IPS-20b (cell line): ENCODE data around the gene SAT1.

ENCODE experiments used
- H3K27ac ChIP-seq: one replicate; pipeline ENCODE4 v1.5.1; 2013; ENCODE audit warnings: low read length
- H3K27me3 ChIP-seq: 2 replicates; pipeline ENCODE4 v1.6.1; 2013; ENCODE audit warnings: mild to moderate bottlenecking, low read length, inconsistent platforms; ENCODE audit not compliant: insufficient read depth
- H3K36me3 ChIP-seq: 2 replicates; pipeline ENCODE4 v1.6.1; 2013; ENCODE audit warnings: low read depth, mild to moderate bottlenecking, inconsistent platforms, low read length, moderate library complexity; ENCODE audit not compliant: insufficient read depth
- H3K4me1 ChIP-seq: 2 replicates; pipeline ENCODE4 v1.6.1; 2013; ENCODE audit warnings: mild to moderate bottlenecking, control low read depth, inconsistent platforms, low read length, moderate library complexity; ENCODE audit not compliant: insufficient read depth
- H3K4me3 ChIP-seq: 2 replicates; pipeline ENCODE4 v1.5.1; 2013; ENCODE audit warnings: mild to moderate bottlenecking, low read length, inconsistent platforms
- H3K9ac ChIP-seq: 2 replicates; pipeline ENCODE4 v1.6.1; 2013; ENCODE audit warnings: low read depth, mild to moderate bottlenecking, inconsistent platforms, low read length, moderate library complexity
- H3K9me3 ChIP-seq: 2 replicates; pipeline ENCODE4 v1.6.1; 2013; ENCODE audit warnings: mild to moderate bottlenecking, low read depth, low read length, inconsistent platforms; ENCODE audit not compliant: insufficient read depth

Gene SAT1

DNA sequence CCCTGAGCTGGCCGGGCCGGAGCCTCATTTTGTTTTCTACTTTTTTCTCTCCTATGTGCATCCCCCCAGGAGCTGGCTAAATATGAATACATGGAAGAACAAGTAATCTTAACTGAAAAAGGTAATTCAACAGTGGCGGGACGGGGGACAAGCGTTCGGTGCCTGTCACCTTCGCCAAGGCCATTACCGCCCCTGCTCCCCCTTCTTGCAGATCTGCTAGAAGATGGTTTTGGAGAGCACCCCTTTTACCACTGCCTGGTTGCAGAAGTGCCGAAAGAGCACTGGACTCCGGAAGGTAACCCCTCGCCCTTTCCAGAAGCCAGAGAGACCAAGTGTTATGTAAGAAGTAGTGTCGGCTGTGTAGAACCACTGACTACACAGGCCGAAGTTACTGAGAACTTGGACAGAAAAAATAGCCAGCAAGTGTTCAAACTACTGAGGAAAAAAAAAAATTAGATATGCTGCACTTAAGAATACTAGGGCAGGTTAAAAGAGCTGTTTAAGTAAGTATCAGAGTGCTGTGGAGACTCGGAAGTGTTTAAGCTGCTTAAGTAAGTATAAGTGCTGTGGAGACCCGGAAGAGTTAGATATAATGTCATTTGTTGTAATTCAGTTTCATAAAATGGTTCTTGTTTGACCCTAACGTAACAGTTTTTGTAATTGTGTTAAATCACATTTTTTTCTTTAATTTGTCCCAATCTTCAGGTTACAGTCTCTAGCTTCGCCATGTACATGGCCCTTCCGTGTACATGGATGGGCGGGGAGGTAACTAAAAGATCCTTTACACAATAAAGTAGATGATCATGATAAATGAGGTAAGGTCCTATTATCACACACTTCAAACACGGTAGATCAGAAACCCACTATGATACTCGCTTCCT lies 856 bp downstream of the SAT1 start:
- H3K9me3 ChIP-seq, result no peaks in the 10 kb centered on the region
- no peaks in the 10 kb centered on the region for H3K27me3 ChIP-seq
- H3K27ac ChIP-seq, result no peak overlapping the region
- H3K4me3 ChIP-seq, result peak overlapping the region; percentile 88
- H3K9ac ChIP-seq, result peak overlapping the region; percentile 59; the same call in 1 of the 2 replicates
- peaks cover 4% of the 10 kb centered on the region for H3K36me3 ChIP-seq
- peaks cover 8% of the 10 kb centered on the region; the same call in 1 of the 2 replicates for H3K4me1 ChIP-seq

DNA sequence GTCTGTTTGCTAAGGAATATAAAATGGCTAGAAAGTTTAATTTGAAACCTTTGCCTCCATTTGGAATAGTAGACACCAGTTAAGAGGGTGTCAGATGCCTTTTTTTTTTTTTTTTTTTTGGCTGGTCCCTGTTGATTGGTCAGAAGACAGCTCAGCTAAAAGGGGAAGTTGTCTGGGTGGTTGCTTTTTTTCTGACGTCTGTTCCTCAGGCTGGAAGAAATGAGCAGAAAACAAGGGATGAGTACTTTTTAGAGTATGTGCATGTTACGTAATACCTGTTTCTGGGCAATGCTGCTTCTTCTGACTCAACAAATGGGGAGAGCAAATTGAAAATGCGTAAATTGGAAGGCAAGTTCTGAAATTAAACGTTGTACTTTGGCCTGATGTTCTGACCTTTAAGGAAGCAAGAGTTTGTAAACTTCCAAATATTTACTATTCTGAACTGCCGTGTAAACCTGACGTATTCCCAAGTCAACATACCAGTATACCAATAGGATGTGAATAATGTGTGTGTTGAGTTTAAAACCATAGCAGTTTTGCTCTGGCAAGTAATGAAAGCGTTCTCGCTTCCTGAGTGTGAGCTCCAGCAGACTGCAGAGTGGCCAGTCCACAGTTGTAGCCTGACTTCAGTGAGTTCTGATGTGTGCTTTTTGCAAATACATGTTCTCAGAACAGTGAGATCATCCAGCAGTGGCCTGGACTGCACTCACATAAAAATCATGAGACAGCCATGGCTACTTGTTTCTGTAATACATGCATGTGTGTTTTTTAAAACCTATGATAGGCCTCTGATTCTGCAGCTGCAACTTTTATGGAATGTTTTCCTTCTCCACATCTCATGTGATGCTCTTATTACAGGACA lies 1.7 kb downstream of the SAT1 start:
- peaks cover 8% of the 10 kb centered on the region; the same call in 1 of the 2 replicates for H3K4me1 ChIP-seq
- H3K9ac ChIP-seq, result no peak overlapping the region
- H3K4me3 ChIP-seq, result peak overlapping the region; percentile 88; the same call in 1 of the 2 replicates
- H3K9me3 ChIP-seq, result no peaks in the 10 kb centered on the region
- no peaks in the 10 kb centered on the region for H3K27me3 ChIP-seq
- H3K27ac ChIP-seq, result no peak overlapping the region
- peaks cover 4% of the 10 kb centered on the region for H3K36me3 ChIP-seq

DNA sequence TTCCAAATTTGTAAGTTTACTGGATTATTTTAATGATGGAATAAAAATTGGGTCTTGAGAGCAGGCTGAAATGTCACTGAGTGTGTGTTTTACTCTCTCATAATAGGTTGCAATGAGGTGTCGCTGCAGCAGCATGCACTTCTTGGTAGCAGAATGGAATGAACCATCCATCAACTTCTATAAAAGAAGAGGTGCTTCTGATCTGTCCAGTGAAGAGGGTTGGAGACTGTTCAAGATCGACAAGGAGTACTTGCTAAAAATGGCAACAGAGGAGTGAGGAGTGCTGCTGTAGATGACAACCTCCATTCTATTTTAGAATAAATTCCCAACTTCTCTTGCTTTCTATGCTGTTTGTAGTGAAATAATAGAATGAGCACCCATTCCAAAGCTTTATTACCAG lies 2.6 kb downstream of the SAT1 start:
- Histone ChIP-seq H3K4me1 (peaks cover 8% of the 10 kb centered on the region; the same call in 1 of the 2 replicates), H3K9me3 (no peaks in the 10 kb centered on the region), H3K27me3 (no peaks in the 10 kb centered on the region), H3K9ac (no peak overlapping the region), H3K27ac (no peak overlapping the region), H3K4me3 (no peak overlapping the region), H3K36me3 (peaks cover 4% of the 10 kb centered on the region)

DNA sequence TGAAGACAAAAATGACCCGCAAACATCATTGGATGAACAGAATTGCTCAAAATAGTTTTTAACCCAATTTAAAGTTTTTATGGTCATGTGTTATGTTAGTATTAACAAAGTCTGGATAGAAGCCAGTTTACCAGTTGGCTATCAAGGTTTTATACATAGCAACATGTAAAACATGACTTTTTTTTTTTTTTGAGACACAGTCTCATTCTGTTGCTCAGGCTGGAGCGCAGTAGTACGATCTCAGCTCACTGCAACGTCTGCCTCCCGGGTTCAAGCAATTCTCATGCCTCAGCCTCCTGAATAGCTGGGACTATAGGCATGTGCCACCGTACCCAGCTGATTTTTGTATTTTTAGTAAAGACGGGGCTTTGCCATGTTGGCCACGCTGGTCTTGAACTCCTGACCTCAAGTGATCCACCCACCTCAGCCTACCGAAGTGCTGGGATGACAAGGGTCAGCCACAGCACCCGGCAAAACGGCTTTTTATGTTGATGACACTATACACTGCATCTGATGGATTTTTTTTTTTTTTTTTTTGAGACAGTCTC lies 3.4 kb downstream of the SAT1 start:
- Histone ChIP-seq H3K27ac (no peak overlapping the region), H3K9ac (no peak overlapping the region), H3K9me3 (no peaks in the 10 kb centered on the region), H3K36me3 (peaks cover 4% of the 10 kb centered on the region), H3K4me3 (no peak overlapping the region), H3K4me1 (peaks cover 8% of the 10 kb centered on the region; the same call in 1 of the 2 replicates), H3K27me3 (no peaks in the 10 kb centered on the region)

GRCh38 chrX:23787745-23788118 lies 4.8 kb downstream of the SAT1 start:
- H3K27me3 ChIP-seq, result no peaks in the 10 kb centered on the region

GRCh38 chrX:23788521-23788920 lies 5.5 kb downstream of the SAT1 start:
- no peaks in the 10 kb centered on the region for H3K27me3 ChIP-seq
- no peak overlapping the region for H3K4me3 ChIP-seq
- H3K4me1 ChIP-seq, result 0 out of 2 replicates have a peak, but pooled peaks cover 3% of the 10 kb centered on the region
- peaks cover 4% of the 10 kb centered on the region for H3K36me3 ChIP-seq
- no peak overlapping the region for H3K27ac ChIP-seq
- no peak overlapping the region for H3K9ac ChIP-seq
- H3K9me3 ChIP-seq, result no peaks in the 10 kb centered on the region

More at GRCh38 chrX:23787745-23788118, 4.8 kb downstream of the SAT1 start:
- 0 out of 2 replicates have a peak, but pooled peaks cover 3% of the 10 kb centered on the region for H3K4me1 ChIP-seq
- H3K9ac ChIP-seq, result no peak overlapping the region
- no peak overlapping the region for H3K27ac ChIP-seq
- peaks cover 4% of the 10 kb centered on the region for H3K36me3 ChIP-seq
- H3K9me3 ChIP-seq, result no peaks in the 10 kb centered on the region
- H3K4me3 ChIP-seq, result no peak overlapping the region

- H3K36me3 ChIP-seq, result peaks cover 4% of the 10 kb centered on the region
- no peak overlapping the region for H3K27ac ChIP-seq
Observed at GRCh38 chrX:23788946-23789345, 6.0 kb downstream of the SAT1 start.

DNA sequence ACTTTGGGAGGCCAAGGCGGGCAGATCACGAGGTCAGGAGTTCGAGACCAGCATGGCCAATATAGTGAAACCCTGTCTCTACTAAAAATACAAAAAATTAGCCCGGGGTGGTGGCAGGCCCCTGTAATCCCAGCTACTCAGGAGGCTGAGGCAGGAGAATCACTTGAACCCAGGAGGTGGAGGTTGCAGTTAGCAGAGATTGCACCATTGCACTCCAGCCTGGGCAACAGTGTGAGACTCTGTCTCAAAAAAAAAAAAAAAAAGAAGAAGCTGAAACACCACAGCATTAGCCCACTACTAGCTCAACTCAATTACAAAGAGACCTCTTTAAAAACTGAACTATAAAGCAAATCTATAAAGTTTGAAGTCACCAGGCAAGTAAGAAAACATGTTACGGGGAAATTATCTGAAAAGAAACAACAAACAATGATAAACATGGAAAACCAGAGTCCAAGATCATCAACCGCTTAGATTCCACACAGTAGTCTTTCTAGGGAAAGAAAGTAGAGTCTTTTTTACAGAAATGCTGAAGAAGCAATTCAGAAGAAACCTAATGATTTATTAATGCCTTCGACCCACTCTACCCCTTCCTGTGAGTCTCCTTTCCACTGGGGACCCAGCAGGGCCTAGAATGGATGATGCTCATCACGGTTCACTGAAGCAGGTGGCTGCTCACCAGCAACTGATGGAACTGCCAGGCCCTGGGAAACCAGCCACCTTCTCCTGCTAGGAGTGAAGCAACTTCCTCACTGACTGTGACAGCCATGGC lies 6.6 kb downstream of the SAT1 start:
- Histone ChIP-seq H3K9me3 (no peaks in the 10 kb centered on the region), H3K27ac (no peak overlapping the region), H3K36me3 (peaks cover 4% of the 10 kb centered on the region), H3K27me3 (no peaks in the 10 kb centered on the region), H3K4me1 (0 out of 2 replicates have a peak, but pooled peaks cover 3% of the 10 kb centered on the region), H3K9ac (no peak overlapping the region), H3K4me3 (no peak overlapping the region)

More at GRCh38 chrX:23788946-23789345, 6.0 kb downstream of the SAT1 start:
- 0 out of 2 replicates have a peak, but pooled peaks cover 3% of the 10 kb centered on the region for H3K4me1 ChIP-seq
- H3K9me3 ChIP-seq, result no peaks in the 10 kb centered on the region
- no peak overlapping the region for H3K4me3 ChIP-seq
- H3K9ac ChIP-seq, result no peak overlapping the region
- H3K27me3 ChIP-seq, result no peaks in the 10 kb centered on the region

- Histone ChIP-seq H3K9me3 (no peaks in the 10 kb centered on the region), H3K27me3 (no peaks in the 10 kb centered on the region), H3K4me3 (no peak overlapping the region), H3K4me1 (0 out of 2 replicates have a peak, but pooled peaks cover 3% of the 10 kb centered on the region), H3K36me3 (peaks cover 4% of the 10 kb centered on the region), H3K27ac (no peak overlapping the region), H3K9ac (no peak overlapping the region)
Observed at GRCh38 chrX:23790155-23790497, 7.2 kb downstream of the SAT1 start.

- no peaks in the 10 kb centered on the region for H3K9me3 ChIP-seq
- no peak overlapping the region for H3K4me3 ChIP-seq
- no peak overlapping the region for H3K9ac ChIP-seq
- H3K36me3 ChIP-seq, result no peaks in the 10 kb centered on the region
- no peaks in the 10 kb centered on the region for H3K27me3 ChIP-seq
- 0 out of 2 replicates have a peak, but pooled peaks cover 3% of the 10 kb centered on the region for H3K4me1 ChIP-seq
- no peak overlapping the region for H3K27ac ChIP-seq
Observed at GRCh38 chrX:23792861-23793553, 10.0 kb downstream of the SAT1 start.
